ENCODE results near the gene FBXL22. TPM values are rescaled to one million over a fixed set of nuclear protein-coding genes. Genes with fewer than 3 reads are reported as not detected.

Gene FBXL22
- total and polyA plus RNA-seq, 2 of the 8 experiments (the other 6 are each of a cell fraction or from before 2014, with no cell fraction given) = 0.09 to 0.47 TPM

DNA sequence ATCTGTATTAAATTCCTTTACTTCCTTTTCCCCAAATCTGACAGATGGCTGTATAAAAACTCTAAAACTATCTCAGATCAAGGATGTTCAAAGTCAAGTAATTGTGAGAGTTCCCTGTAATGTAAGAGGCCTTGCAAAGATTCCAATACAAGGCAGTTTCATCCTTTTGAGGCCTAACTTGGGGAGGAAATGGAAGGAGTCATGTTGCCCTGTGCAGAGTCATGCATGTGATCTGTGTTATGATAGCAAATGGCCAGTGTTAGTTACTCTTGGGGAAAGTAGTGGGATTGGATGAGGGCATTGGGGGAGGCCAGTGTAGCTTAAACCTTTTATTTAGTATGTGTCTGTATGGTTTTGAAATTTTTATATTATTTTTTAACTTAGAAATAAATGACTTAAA lies 23.7 kb upstream of the FBXL22 start (continued):
- TF ChIP-seq ATF2 (IDR thresholded peaks at IDR 0.05; ENCODE audit: low read length) = no peak
- no peak for TF ChIP-seq CBX8 (IDR thresholded peaks at IDR 0.05; ENCODE audit: borderline replicate concordance, low read depth, low read length)
- no peak for TF ChIP-seq KDM4A (IDR thresholded peaks at IDR 0.05; ENCODE audit: low read depth, low read length, severe bottlenecking)
- TF ChIP-seq CHD2 (IDR thresholded peaks at IDR 0.05; ENCODE audit: low read length) = no peak
- no peak for TF ChIP-seq BRCA1 (IDR thresholded peaks at IDR 0.05; ENCODE audit: low read depth, low read length)
- no peak for TF ChIP-seq ZNF274 (IDR thresholded peaks at IDR 0.05; ENCODE audit: borderline replicate concordance, extremely low read depth, low read length)
- no peak for TF ChIP-seq SIX5 (IDR thresholded peaks at IDR 0.05; ENCODE audit: low read depth, low read length)
- no peak for TF ChIP-seq FOSL1 (IDR thresholded peaks at IDR 0.05; ENCODE audit: insufficient read depth, low read depth, low read length)

Data from H1 (cell line).